ENCODE measurements around the gene MPI. TPM values are rescaled to one million over a fixed set of nuclear protein-coding genes. Genes with fewer than 3 reads are reported as not detected.
"Not testable (repeated sequence)": the region's sequence is repeated elsewhere in the genome, so short reads cannot be mapped to it uniquely, and the experiment has no call there.

The MPI gene
- total RNA-seq, 4 donors from 2014 or later: 52.0 to 221 (median 174) TPM

DNA sequence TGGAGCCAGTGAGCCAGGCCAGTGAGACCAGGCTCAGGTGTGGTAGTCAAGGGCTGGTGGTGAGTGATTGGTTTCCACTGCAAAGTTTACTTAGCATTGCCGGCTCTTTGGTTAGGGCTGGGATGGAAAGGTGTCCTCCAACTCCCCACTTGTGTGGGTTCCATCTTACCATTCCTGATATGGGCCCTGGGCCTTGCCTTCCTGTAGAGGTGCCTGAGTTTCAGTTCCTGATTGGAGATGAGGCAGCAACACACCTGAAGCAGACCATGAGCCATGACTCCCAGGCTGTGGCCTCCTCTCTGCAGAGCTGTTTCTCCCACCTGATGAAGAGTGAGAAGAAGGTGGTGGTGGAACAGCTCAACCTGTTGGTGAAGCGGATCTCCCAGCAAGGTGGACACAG lies 3.1 kb downstream of the MPI start:
- Histone ChIP-seq H3K4me3 (no peak overlapping the region), H3K4me1 (peaks cover 0 to 40% (median 7%) of the 10 kb centered on the region in 4 donors), H3K36me3 (peaks cover 0 to 22% (median 0%) of the 10 kb centered on the region in 3 donors), H3K27me3 (no peaks in the 10 kb centered on the region), H3K27ac (peak overlapping the region in 2 of 4 donors; percentile 38 to 90), H3K9me3 (no peaks in the 10 kb centered on the region)
- no peak for DNase-seq
- no peak for TF ChIP-seq CTCF (IDR thresholded peaks at IDR 0.05)
- no peak for TF ChIP-seq POLR2A (IDR thresholded peaks at IDR 0.05)

DNA sequence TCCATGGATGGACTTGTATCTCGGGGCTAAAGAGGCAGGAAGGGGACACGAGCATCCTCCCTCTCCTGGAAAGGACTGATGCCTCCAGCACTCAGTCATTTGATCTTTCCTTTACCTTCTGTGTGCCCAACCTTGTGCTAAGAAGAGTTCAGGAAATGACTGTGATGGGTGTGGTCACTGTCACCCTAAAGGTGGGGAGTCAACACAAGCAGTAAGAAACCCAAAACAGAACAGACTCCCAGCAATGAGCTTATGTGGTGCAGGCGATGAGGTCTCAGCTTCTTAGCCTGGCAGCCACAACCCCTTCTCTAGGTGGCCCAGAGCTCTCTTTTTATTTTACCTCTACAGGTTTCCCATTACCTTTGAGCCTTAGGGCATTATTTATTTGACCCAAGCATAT lies 3.8 kb downstream of the MPI start:
- DNase-seq: no peak
- TF ChIP-seq POLR2A (IDR thresholded peaks at IDR 0.05) (no peak), CTCF (IDR thresholded peaks at IDR 0.05) (no peak)
- no peaks in the 10 kb centered on the region for H3K27me3 ChIP-seq
- peak overlapping the region in 2 of 4 donors; percentile 38 to 90 for H3K27ac ChIP-seq
- peaks cover 0 to 40% (median 7%) of the 10 kb centered on the region in 4 donors for H3K4me1 ChIP-seq
- no peaks in the 10 kb centered on the region for H3K9me3 ChIP-seq
- peaks cover 0 to 23% (median 0%) of the 10 kb centered on the region in 3 donors for H3K36me3 ChIP-seq
- H3K4me3 ChIP-seq: no peak overlapping the region

DNA sequence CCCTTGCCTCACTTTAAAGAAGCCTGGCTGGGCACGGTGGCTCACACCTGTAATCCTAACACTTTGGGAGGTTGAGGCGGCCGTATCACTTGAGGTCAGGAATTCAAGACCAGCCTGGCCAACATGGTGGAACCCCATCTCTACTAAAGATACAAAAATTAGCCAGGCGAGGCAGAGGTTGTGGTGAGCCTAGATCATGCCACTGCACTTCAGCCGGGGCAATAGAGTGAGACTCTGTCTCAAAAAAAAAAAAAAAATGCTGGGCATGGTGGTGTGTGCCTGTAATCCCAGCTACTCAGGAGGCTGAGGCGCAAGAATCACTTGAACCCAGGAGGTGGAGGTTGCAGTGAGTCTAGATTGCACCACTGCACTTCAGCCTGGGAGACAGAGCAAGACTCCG lies 4.5 kb downstream of the MPI start:
- H3K27ac ChIP-seq, H3K9me3 ChIP-seq, H3K4me3 ChIP-seq, DNase-seq, H3K27me3 ChIP-seq: not testable (repeated sequence)
- H3K36me3 ChIP-seq: peaks cover 0 to 30% (median 0%) of the 10 kb centered on the region in 3 donors
- H3K4me1 ChIP-seq: peaks cover 0 to 35% (median 7%) of the 10 kb centered on the region in 4 donors

GRCh38 chr15:74895830-74896229 lies 6.0 kb downstream of the MPI start:
- Histone ChIP-seq H3K4me1 (peaks cover 0 to 26% (median 2%) of the 10 kb centered on the region in 4 donors), H3K27ac (no peak overlapping the region), H3K4me3 (no peak overlapping the region), H3K27me3 (no peaks in the 10 kb centered on the region), H3K36me3 (peaks cover 0 to 45% (median 0%) of the 10 kb centered on the region in 3 donors), H3K9me3 (no peaks in the 10 kb centered on the region)
- DNase-seq: no peak
- TF ChIP-seq CTCF (IDR thresholded peaks at IDR 0.05) (no peak), POLR2A (IDR thresholded peaks at IDR 0.05) (no peak)

GRCh38 chr15:74896316-74896715 lies 6.5 kb downstream of the MPI start:
- no peak overlapping the region for H3K4me3 ChIP-seq
- H3K4me1 ChIP-seq: peaks cover 0 to 22% (median 2%) of the 10 kb centered on the region in 4 donors
- no peaks in the 10 kb centered on the region for H3K27me3 ChIP-seq
- no peak overlapping the region for H3K27ac ChIP-seq
- no peak for TF ChIP-seq CTCF (IDR thresholded peaks at IDR 0.05)
- TF ChIP-seq POLR2A (IDR thresholded peaks at IDR 0.05): no peak
- H3K9me3 ChIP-seq: no peaks in the 10 kb centered on the region
- H3K36me3 ChIP-seq: peaks cover 0 to 50% (median 0%) of the 10 kb centered on the region in 3 donors
- DNase-seq: no peak

GRCh38 chr15:74897300-74897701 lies 7.5 kb downstream of the MPI start:
- DNase-seq: no peak
- no peak for TF ChIP-seq CTCF (IDR thresholded peaks at IDR 0.05)
- no peak for TF ChIP-seq POLR2A (IDR thresholded peaks at IDR 0.05)
- no peaks in the 10 kb centered on the region for H3K9me3 ChIP-seq
- no peak overlapping the region for H3K27ac ChIP-seq
- H3K4me1 ChIP-seq: peaks cover 0 to 14% (median 2%) of the 10 kb centered on the region in 4 donors
- H3K36me3 ChIP-seq: peaks cover 0 to 55% (median 0%) of the 10 kb centered on the region in 3 donors
- H3K4me3 ChIP-seq: no peak overlapping the region
- no peaks in the 10 kb centered on the region for H3K27me3 ChIP-seq

Measured in Peyer's patch (tissue), 4 donors.